Vagina (tissue), 2 donors: Measurements from ENCODE around the gene TP53I3.

ENCODE experiments used
- POLR2A ChIP-seq, 2 donors: fragments of 450-650 bp; IDR thresholded peaks; one replicate each; pipeline ENCODE4 v1.6.1; 2017; ENCODE audit warnings: antibody characterized with exemption in 2 of 2, mild to moderate bottlenecking in 2 of 2, moderate library complexity in 2 of 2
- POLR2AphosphoS5 ChIP-seq, 2 donors: sonication (generic); formaldehyde crosslinking; IDR thresholded peaks; one replicate each; pipeline ENCODE4 v1.9.0; 2017; ENCODE audit warnings: antibody characterized with exemption in 2 of 2, mild to moderate bottlenecking in 2 of 2, low read depth in 1 of 2; ENCODE audit not compliant: insufficient read depth in 1 of 2
- TF ChIP-seq, protein P1 (sequence below), 3 experiments: fragments of 450-650 bp in 2 of 3; fragments of 200-600 bp in 1 of 3; sonication (generic) in 1 of 3; IDR thresholded peaks; one replicate each; pipeline ENCODE4 v1.5.1; 2017 to 2019; ENCODE audit warnings: antibody characterized with exemption in 3 of 3, mild to moderate bottlenecking in 2 of 3, moderate library complexity in 2 of 3

- TF ChIP-seq, protein P1, sequence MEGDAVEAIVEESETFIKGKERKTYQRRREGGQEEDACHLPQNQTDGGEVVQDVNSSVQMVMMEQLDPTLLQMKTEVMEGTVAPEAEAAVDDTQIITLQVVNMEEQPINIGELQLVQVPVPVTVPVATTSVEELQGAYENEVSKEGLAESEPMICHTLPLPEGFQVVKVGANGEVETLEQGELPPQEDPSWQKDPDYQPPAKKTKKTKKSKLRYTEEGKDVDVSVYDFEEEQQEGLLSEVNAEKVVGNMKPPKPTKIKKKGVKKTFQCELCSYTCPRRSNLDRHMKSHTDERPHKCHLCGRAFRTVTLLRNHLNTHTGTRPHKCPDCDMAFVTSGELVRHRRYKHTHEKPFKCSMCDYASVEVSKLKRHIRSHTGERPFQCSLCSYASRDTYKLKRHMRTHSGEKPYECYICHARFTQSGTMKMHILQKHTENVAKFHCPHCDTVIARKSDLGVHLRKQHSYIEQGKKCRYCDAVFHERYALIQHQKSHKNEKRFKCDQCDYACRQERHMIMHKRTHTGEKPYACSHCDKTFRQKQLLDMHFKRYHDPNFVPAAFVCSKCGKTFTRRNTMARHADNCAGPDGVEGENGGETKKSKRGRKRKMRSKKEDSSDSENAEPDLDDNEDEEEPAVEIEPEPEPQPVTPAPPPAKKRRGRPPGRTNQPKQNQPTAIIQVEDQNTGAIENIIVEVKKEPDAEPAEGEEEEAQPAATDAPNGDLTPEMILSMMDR (IDR thresholded peaks at IDR 0.05) = no peak
- TF ChIP-seq POLR2AphosphoS5 (IDR thresholded peaks at IDR 0.05; ENCODE audit: insufficient read depth in 1 of 2, low read depth in 1 of 2) (no peak), POLR2A (IDR thresholded peaks at IDR 0.05) (no peak)
Observed at GRCh38 chr2:24104906-24105305, 20.3 kb upstream of the TP53I3 start.
